ENCODE data around the gene LRG1. TPM values are rescaled to one million over a fixed set of nuclear protein-coding genes. Genes with fewer than 3 reads are reported as not detected.

LRG1 gene
- total RNA-seq, 1 experiment from 2014 or later: not detected

DNA sequence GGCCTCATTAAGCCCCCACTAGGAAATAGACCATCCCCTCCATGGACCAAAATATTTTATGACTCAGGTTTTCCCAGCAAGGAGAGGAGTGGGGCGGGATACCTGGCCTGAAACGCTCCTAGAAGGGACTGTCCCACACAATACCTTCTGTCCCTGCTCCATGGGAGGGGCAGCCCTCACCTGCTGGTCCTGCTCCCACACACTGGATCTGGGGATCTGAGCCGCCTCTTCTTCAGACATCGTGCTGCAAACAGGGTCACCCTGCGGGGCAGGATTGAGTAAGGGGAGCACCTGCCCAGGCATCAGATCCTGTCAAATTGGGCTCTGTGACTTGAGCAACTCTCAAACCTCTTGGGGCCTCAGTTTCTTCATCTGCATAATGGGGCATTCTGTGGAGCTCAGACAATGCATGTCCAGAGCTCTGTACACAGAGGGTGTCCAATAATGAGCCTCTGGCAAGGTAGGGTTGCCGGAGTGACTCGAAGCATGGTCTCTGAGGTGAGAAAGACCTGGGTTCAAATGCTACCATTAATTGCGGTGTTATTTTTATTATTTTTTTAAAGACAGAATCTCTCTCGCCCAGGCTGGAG, 5.9 kb downstream of the LRG1 start:
- ChIA-PET POLR2A (ENCODE audit: low non-redundant PET) (no interaction called here), CTCF (no interaction called here)
- DNase-seq (ENCODE audit: low spot score): no peak
- BruUV-seq (replicated peaks): TSS peak; percentile 38
- Histone ChIP-seq H3K27ac (ENCODE audit: low read depth, low read length, poor library complexity, severe bottlenecking) (no peak overlapping the region), H3K4me1 (ENCODE audit: insufficient read depth, low read length, poor library complexity, severe bottlenecking) (peaks cover 13% of the 10 kb centered on the region), H3K27me3 (replicated peaks; ENCODE audit: insufficient read depth, low read depth, low read length, poor library complexity) (no peaks in the 10 kb centered on the region), H3K4me3 (ENCODE audit: low read depth, low read length, poor library complexity, severe bottlenecking) (no peak overlapping the region), H3K9me3 (ENCODE audit: low read depth, low read length, poor library complexity, severe bottlenecking) (no peaks in the 10 kb centered on the region), H3K36me3 (ENCODE audit: insufficient read depth, low read length, poor library complexity, severe bottlenecking) (no peaks in the 10 kb centered on the region)
- intact Hi-C loops (cut with micrococcal nuclease; ENCODE audit: unreplicated experiment): no loop called here
- TF ChIP-seq EZH2 (IDR thresholded peaks at IDR 0.05; ENCODE audit: borderline replicate concordance, low read depth, low read length, poor library complexity, severe bottlenecking): no peak
- TF ChIP-seq, protein P1, sequence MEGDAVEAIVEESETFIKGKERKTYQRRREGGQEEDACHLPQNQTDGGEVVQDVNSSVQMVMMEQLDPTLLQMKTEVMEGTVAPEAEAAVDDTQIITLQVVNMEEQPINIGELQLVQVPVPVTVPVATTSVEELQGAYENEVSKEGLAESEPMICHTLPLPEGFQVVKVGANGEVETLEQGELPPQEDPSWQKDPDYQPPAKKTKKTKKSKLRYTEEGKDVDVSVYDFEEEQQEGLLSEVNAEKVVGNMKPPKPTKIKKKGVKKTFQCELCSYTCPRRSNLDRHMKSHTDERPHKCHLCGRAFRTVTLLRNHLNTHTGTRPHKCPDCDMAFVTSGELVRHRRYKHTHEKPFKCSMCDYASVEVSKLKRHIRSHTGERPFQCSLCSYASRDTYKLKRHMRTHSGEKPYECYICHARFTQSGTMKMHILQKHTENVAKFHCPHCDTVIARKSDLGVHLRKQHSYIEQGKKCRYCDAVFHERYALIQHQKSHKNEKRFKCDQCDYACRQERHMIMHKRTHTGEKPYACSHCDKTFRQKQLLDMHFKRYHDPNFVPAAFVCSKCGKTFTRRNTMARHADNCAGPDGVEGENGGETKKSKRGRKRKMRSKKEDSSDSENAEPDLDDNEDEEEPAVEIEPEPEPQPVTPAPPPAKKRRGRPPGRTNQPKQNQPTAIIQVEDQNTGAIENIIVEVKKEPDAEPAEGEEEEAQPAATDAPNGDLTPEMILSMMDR (conservative IDR thresholded peaks at IDR 0.05; ENCODE audit: low read depth, low read length): no peak

DNA sequence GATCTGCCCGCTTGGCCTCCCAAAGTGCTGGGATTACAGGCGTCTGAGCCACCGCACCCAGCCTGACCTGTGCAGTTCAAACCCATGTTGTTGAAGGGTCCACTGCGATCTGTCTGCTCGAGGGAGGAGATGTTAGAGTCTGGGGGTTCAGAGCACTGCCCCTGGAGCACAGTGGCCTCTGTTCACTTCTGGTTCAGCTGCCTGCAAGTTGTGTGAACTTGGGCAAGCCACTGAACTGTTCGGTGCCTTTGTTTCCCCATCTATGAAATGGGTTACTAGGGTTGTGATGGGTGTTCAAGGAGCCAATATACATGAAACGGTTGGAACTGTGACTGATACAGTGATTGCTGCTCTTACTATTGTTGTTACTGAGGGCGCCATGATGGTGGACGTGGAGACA, 6.5 kb downstream of the LRG1 start:
- H3K4me3 ChIP-seq (ENCODE audit: low read depth, low read length, poor library complexity, severe bottlenecking): no peak overlapping the region
- H3K4me1 ChIP-seq (ENCODE audit: insufficient read depth, low read length, poor library complexity, severe bottlenecking): peaks cover 13% of the 10 kb centered on the region
- TF ChIP-seq, protein P1 (conservative IDR thresholded peaks at IDR 0.05; ENCODE audit: low read depth, low read length): no peak
- no peak for TF ChIP-seq EZH2 (IDR thresholded peaks at IDR 0.05; ENCODE audit: borderline replicate concordance, low read depth, low read length, poor library complexity, severe bottlenecking)
- CTCF ChIA-PET: no interaction called here
- no peaks in the 10 kb centered on the region for H3K9me3 ChIP-seq (ENCODE audit: low read depth, low read length, poor library complexity, severe bottlenecking)
- BruUV-seq (replicated peaks): no TSS peak
- intact Hi-C loops (cut with micrococcal nuclease; ENCODE audit: unreplicated experiment): no loop called here
- H3K27me3 ChIP-seq (replicated peaks; ENCODE audit: insufficient read depth, low read depth, low read length, poor library complexity): no peaks in the 10 kb centered on the region
- H3K27ac ChIP-seq (ENCODE audit: low read depth, low read length, poor library complexity, severe bottlenecking): no peak overlapping the region
- no peak for DNase-seq (ENCODE audit: low spot score)
- no peaks in the 10 kb centered on the region for H3K36me3 ChIP-seq (ENCODE audit: insufficient read depth, low read length, poor library complexity, severe bottlenecking)
- POLR2A ChIA-PET (ENCODE audit: low non-redundant PET): no interaction called here

DNA sequence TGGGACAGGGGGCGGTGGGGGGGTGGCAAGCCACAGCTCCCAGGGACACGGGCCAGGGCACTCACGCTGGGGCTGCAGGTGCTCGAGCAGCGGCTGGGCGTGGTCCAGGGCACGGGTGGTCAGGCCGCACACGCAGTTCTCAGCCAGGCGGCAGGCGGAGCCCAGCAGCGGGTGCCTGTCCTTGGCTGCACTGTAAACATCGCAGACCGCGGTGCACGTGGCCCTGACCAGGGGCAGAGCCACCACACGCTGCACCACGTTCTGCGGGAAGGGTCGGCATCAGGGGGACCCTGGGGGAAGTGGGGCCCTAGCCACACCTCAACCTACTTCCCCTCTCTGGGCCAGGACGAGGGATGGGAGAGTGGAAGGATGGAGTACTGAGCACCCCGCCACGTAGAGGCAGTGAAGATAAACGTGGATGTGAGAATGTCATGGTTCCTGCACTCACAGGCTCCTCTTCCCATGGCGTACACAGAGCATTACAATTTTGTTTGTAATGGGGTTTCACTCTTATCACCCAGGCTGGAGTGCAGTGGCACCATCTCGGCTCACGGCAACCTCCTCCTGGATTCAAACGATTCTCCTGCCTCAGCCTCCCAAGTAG, 8.2 kb downstream of the LRG1 start:
- Histone ChIP-seq H3K4me3 (ENCODE audit: low read depth, low read length, poor library complexity, severe bottlenecking) (no peak overlapping the region), H3K36me3 (ENCODE audit: insufficient read depth, low read length, poor library complexity, severe bottlenecking) (no peaks in the 10 kb centered on the region), H3K27me3 (replicated peaks; ENCODE audit: insufficient read depth, low read depth, low read length, poor library complexity) (no peaks in the 10 kb centered on the region), H3K9me3 (ENCODE audit: low read depth, low read length, poor library complexity, severe bottlenecking) (no peaks in the 10 kb centered on the region), H3K4me1 (ENCODE audit: insufficient read depth, low read length, poor library complexity, severe bottlenecking) (peaks cover 13% of the 10 kb centered on the region), H3K27ac (ENCODE audit: low read depth, low read length, poor library complexity, severe bottlenecking) (no peak overlapping the region)
- no peak for TF ChIP-seq EZH2 (IDR thresholded peaks at IDR 0.05; ENCODE audit: borderline replicate concordance, low read depth, low read length, poor library complexity, severe bottlenecking)
- TF ChIP-seq, protein P1 (conservative IDR thresholded peaks at IDR 0.05; ENCODE audit: low read depth, low read length): no peak
- ChIA-PET CTCF (no interaction called here), POLR2A (ENCODE audit: low non-redundant PET) (interaction anchor here (0.7 kb wide), 1 partner anchor 1225 kb away, joined by 5 read pairs; no protein-coding TSS in a partner anchor)
- no peak for DNase-seq (ENCODE audit: low spot score)
- intact Hi-C loops (cut with micrococcal nuclease; ENCODE audit: unreplicated experiment): no loop called here
- BruUV-seq (replicated peaks): no TSS peak

All from A673 (cell line).